Nephron progenitor cell (in vitro differentiated cells): ENCODE measurements around the gene ROS1.

ENCODE experiments used
- DNase-seq: peaks from one replicate; pipeline ENCODE4 v3.0.0; 2021
- H3K27ac Mint-ChIP-seq: 2 replicates; pipeline ENCODE4 v1.8.0; 2021; ENCODE audit warnings: mild to moderate bottlenecking, moderate library complexity, mixed read lengths
- H3K27me3 Mint-ChIP-seq: 2 replicates; pipeline ENCODE4 v1.8.0; 2021; ENCODE audit warnings: mild to moderate bottlenecking, low read depth, mixed read lengths; ENCODE audit not compliant: poor library complexity
- H3K36me3 Mint-ChIP-seq: 2 replicates; pipeline ENCODE4 v1.8.0; 2021; ENCODE audit warnings: low read depth, mixed read lengths
- H3K4me1 Mint-ChIP-seq: 2 replicates; pipeline ENCODE4 v1.8.0; 2021; ENCODE audit warnings: mixed read lengths
- H3K4me3 Mint-ChIP-seq: 2 replicates; pipeline ENCODE4 v1.8.0; 2021; ENCODE audit warnings: mild to moderate bottlenecking, moderate library complexity, mixed read lengths
- H3K9me3 Mint-ChIP-seq: 2 replicates; pipeline ENCODE4 v1.8.0; 2021; ENCODE audit warnings: mild to moderate bottlenecking, moderate library complexity, mixed read lengths
- CTCF ChIP-seq: fragments of 200-600 bp; sonication (generic); IDR thresholded peaks from 2 replicates; pipeline ENCODE4 v1.5.0; 2021; ENCODE audit warnings: antibody characterized with exemption

Gene ROS1

GRCh38 chr6:117467876-117468275 lies 42.1 kb upstream of the ROS1 start:
- Mint-ChIP-seq H3K36me3 (no peaks in the 10 kb centered on the region), H3K4me3 (no peak overlapping the region), H3K4me1 (no peaks in the 10 kb centered on the region), H3K27me3 (peaks cover 11% of the 10 kb centered on the region), H3K27ac (no peak overlapping the region), H3K9me3 (no peaks in the 10 kb centered on the region)
- DNase-seq, result no peak
- TF ChIP-seq CTCF, result no peak

GRCh38 chr6:117465691-117466090 lies 39.9 kb upstream of the ROS1 start:
- no peak for DNase-seq
- Mint-ChIP-seq H3K27me3 (peaks cover 11% of the 10 kb centered on the region), H3K4me1 (no peaks in the 10 kb centered on the region), H3K4me3 (no peak overlapping the region), H3K27ac (no peak overlapping the region), H3K36me3 (no peaks in the 10 kb centered on the region), H3K9me3 (no peaks in the 10 kb centered on the region)
- TF ChIP-seq CTCF, result no peak

GRCh38 chr6:117464700-117465099 lies 39.0 kb upstream of the ROS1 start:
- no peak for DNase-seq
- Mint-ChIP-seq H3K4me1 (no peaks in the 10 kb centered on the region), H3K36me3 (no peaks in the 10 kb centered on the region), H3K4me3 (no peak overlapping the region), H3K27me3 (peaks cover 11% of the 10 kb centered on the region), H3K27ac (no peak overlapping the region), H3K9me3 (no peaks in the 10 kb centered on the region)
- TF ChIP-seq CTCF, result no peak

- Mint-ChIP-seq H3K9me3 (no peaks in the 10 kb centered on the region), H3K4me3 (no peak overlapping the region), H3K36me3 (no peaks in the 10 kb centered on the region), H3K4me1 (no peaks in the 10 kb centered on the region), H3K27ac (no peak overlapping the region), H3K27me3 (peaks cover 11% of the 10 kb centered on the region)
- no peak for DNase-seq
- TF ChIP-seq CTCF, result no peak
These were observed 38.3 kb upstream of the ROS1 start for GRCh38 chr6:117463762-117464665.

GRCh38 chr6:117459204-117459944 lies 33.6 kb upstream of the ROS1 start:
- Mint-ChIP-seq H3K27ac (no peak overlapping the region), H3K36me3 (no peaks in the 10 kb centered on the region), H3K4me1 (no peaks in the 10 kb centered on the region), H3K27me3 (peaks cover 10% of the 10 kb centered on the region), H3K4me3 (no peak overlapping the region), H3K9me3 (no peaks in the 10 kb centered on the region)
- DNase-seq, result no peak
- no peak for TF ChIP-seq CTCF
